Measurements from ENCODE around the gene APH1A.

APH1A gene

DNA sequence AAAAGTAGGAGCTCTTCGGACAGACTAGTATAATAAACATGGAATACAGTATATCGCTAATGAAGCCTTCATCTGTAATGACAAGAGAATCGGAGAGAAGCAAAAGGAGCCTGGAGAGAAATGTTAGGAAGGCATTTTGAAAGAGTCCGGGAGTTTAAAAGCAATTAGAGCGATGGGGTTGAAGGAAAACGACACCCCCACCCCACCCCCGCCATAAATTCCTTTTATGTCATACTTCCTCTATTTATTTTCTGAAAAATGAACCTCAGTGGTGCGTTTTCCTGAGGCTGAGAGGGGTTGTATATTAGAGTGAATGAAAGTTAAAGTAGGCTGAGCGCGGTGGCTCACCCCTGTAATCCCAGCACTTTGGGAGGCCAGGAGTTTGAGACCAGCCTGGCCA is 635 bp upstream of the APH1A start:
- no peak for DNase-seq (ENCODE audit: extremely low spot score)
- POLR2A ChIA-PET = interaction anchor here (0.6 to 0.7 kb wide), 2 partner anchors 13 to 85 kb away, joined by 3 to 5 read pairs; no protein-coding TSS in a partner anchor
- CTCF ChIA-PET = interaction anchor here (1.0 to 8.2 kb wide), 4 partner anchors 9 to 267 kb away, joined by 3 to 93 read pairs (median 20); partner anchors contain the start of gene CA14
- TF ChIP-seq, protein P1, sequence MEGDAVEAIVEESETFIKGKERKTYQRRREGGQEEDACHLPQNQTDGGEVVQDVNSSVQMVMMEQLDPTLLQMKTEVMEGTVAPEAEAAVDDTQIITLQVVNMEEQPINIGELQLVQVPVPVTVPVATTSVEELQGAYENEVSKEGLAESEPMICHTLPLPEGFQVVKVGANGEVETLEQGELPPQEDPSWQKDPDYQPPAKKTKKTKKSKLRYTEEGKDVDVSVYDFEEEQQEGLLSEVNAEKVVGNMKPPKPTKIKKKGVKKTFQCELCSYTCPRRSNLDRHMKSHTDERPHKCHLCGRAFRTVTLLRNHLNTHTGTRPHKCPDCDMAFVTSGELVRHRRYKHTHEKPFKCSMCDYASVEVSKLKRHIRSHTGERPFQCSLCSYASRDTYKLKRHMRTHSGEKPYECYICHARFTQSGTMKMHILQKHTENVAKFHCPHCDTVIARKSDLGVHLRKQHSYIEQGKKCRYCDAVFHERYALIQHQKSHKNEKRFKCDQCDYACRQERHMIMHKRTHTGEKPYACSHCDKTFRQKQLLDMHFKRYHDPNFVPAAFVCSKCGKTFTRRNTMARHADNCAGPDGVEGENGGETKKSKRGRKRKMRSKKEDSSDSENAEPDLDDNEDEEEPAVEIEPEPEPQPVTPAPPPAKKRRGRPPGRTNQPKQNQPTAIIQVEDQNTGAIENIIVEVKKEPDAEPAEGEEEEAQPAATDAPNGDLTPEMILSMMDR (IDR thresholded peaks at IDR 0.05; ENCODE audit: control extremely low read depth, extremely low read depth, low read depth, missing control alignments) = no peak

DNA sequence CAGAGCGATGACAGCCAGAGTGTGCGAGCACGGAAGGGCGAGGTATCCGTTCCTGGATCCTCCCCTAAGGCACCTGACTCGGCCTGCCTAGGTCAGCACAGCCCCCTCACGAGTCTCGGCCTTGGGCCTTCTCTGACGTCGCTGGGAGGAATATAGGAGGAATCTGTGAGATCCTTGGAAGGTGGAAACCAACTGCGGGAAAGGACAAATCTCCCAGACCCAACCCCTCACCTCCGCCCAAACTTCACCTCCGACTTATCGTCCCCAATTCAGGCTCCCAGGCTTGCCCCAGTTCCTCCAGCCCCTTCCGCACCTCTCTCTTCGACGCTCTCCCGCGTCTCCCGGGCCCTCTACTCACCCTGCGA is 494 bp downstream of the APH1A start:
- TF ChIP-seq, protein P1 (IDR thresholded peaks at IDR 0.05; ENCODE audit: control extremely low read depth, extremely low read depth, low read depth, missing control alignments) = no peak
- POLR2A ChIA-PET = no interaction called here
- CTCF ChIA-PET = interaction anchor here (1.0 to 8.2 kb wide), 3 partner anchors 10 to 268 kb away, joined by 3 to 93 read pairs (median 38); partner anchors contain the start of gene CA14
- no peak for DNase-seq (ENCODE audit: extremely low spot score)

DNA sequence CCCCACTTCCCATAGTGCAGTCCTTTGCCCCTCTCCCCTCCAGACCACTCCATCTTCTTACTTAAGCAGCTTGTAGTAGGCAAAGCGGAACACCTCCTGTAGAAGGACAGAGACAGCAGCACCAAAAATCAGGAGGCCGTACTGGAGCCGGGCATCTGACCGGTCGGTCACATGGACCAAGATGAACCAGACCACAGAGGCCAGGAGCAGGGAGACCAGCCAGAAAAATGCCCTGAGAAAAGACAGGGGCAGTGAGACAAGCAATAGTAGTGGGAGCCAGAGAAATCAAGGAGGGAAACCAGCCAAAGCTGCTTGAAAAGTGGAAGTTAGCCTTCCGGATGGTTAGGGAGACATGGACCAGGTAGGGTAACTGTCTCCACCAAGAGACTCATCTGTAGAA is 920 bp downstream of the APH1A start:
- CTCF ChIA-PET = interaction anchor here (8.2 kb wide), 1 partner anchor 9 kb away, joined by 93 read pairs; the partner anchor contains the start of gene CA14
- no peak for DNase-seq (ENCODE audit: extremely low spot score)
- TF ChIP-seq, protein P1 (IDR thresholded peaks at IDR 0.05; ENCODE audit: control extremely low read depth, extremely low read depth, low read depth, missing control alignments) = no peak
- POLR2A ChIA-PET = no interaction called here

DNA sequence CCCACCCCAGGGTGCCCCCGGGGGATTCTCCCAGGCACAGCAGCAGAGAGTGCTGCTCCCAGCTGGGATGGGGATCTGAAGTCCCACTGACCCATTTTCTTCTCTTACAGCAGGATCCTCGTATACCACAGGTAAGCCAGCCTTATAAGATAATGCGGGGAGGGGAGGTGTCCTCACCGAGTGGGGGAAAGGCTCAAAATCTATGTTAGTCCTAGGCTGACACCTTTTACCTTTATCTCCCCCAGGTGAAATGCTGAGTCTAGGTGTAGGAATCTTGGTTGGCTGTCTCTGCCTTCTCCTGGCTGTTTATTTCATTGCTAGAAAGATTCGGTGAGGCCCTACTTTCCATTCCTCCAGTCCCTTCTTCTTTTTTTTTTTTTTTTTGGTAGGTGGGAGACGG is 5.3 kb downstream of the APH1A start:
- TF ChIP-seq, protein P1 (IDR thresholded peaks at IDR 0.05; ENCODE audit: control extremely low read depth, extremely low read depth, low read depth, missing control alignments) = no peak
- ChIA-PET CTCF (interaction anchor here (1.5 to 9.7 kb wide), 2 partner anchors 8 to 732 kb away, joined by 3 to 93 read pairs; partner anchors contain the start of genes APH1A and C1orf54), POLR2A (interaction anchor here (0.7 kb wide), 1 partner anchor 12 kb away, joined by 9 read pairs; no protein-coding TSS in a partner anchor)
- no peak for DNase-seq (ENCODE audit: extremely low spot score)

DNA sequence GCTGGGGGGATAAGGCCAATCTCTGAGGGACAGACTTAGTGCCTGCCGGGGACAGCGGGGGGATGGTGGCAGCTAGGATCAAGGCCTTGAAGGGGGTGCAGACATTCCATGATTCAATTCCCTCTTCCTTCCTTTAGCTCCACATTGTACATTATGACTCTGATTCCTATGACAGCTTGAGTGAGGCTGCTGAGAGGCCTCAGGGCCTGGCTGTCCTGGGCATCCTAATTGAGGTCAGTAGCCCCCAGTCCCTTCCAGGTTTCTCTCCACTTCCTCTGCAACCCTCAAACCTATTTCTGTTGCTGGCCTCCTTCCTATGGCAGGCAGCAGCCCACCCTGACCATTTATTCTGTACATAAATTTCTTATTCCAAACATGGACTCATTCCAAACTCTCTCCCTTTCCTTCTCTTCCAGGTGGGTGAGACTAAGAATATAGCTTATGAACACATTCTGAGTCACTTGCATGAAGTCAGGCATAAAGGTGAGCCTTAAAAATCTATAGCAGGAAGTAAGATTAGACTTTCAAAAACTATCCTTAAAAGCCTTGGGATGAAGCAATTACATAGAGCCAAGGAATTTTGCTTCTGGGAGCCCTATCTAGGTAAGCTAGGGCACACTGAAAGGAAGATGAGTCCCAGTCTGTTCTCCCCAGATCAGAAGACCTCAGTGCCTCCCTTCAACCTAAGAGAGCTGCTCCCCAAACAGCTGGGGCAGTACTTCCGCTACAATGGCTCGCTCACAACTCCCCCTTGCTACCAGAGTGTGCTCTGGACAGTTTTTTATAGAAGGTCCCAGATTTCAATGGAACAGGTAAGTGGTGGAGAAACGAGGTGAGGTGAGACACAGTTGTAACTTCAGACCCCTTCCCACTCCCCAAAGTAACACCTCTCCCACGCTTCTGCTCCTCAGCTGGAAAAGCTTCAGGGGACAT is 6.2 kb downstream of the APH1A start:
- TF ChIP-seq, protein P1 (IDR thresholded peaks at IDR 0.05; ENCODE audit: control extremely low read depth, extremely low read depth, low read depth, missing control alignments) = no peak
- POLR2A ChIA-PET = interaction anchor here (0.6 kb wide), 1 partner anchor 161 kb away, joined by 4 read pairs; no protein-coding TSS in a partner anchor
- CTCF ChIA-PET = interaction anchor here (1.0 to 9.7 kb wide), 6 partner anchors 9 to 733 kb away, joined by 3 to 93 read pairs (median 4); partner anchors contain the start of genes APH1A and C1orf54
- DNase-seq (ENCODE audit: extremely low spot score) = no peak

DNA sequence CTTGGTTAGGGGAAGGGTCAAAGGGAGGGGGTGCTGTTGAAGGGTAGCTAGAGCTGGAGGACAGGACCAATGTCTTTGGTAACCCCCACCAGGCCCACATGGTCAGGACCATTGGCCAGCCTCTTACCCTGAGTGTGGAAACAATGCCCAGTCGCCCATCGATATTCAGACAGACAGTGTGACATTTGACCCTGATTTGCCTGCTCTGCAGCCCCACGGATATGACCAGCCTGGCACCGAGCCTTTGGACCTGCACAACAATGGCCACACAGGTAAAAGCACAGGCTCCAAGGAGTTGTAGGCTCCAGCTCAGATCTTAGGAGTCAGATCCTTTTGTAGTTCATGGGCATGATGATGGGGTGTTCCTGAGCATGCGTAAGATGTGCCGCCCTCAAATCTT is 7.4 kb downstream of the APH1A start:
- CTCF ChIA-PET = interaction anchor here (1.0 to 9.7 kb wide), 3 partner anchors 10 to 29 kb away, joined by 3 to 93 read pairs (median 3); partner anchors contain the start of genes APH1A and C1orf54
- TF ChIP-seq, protein P1 (IDR thresholded peaks at IDR 0.05; ENCODE audit: control extremely low read depth, extremely low read depth, low read depth, missing control alignments) = no peak
- no peak for DNase-seq (ENCODE audit: extremely low spot score)
- POLR2A ChIA-PET = interaction anchor here (0.6 kb wide), 1 partner anchor 76 kb away, joined by 3 read pairs; no protein-coding TSS in a partner anchor

Data from GM10248 (cell line).